OCI-LY3 (cell line): ENCODE results near the gene ABHD10.

Experiments used
- H2AFZ ChIP-seq: fragments of 200-600, 300-600 bp; shearing (Covaris generic); 2 replicates; pipeline ENCODE4 v1.6.0; 2014; ENCODE audit warnings: antibody characterized with exemption, low read depth, low read length
- H3K27ac ChIP-seq: fragments of 200-600, 300-600 bp; sonication (generic); 2 replicates; pipeline ENCODE4 v1.5.1; 2014; ENCODE audit warnings: mild to moderate bottlenecking, low read length, moderate library complexity, mixed read lengths
- H3K27me3 ChIP-seq: fragments of 200-600, 300-600 bp; sonication (generic); 2 replicates; pipeline ENCODE4 v1.6.1; 2014; ENCODE audit warnings: low read depth, low read length, mixed read lengths
- H3K36me3 ChIP-seq: fragments of 200-600, 300-600 bp; sonication (generic); replicated peaks from 2 replicates; pipeline ENCODE3; 2014; ENCODE audit warnings: low read depth, low read length, mixed read lengths
- H3K4me1 ChIP-seq: fragments of 300-600, 200-600 bp; sonication (generic); 2 replicates; pipeline ENCODE4 v1.6.1; 2014; ENCODE audit warnings: low read length, mixed read lengths
- H3K4me2 ChIP-seq: fragments of 200-600, 300-600 bp; sonication (generic); 2 replicates; pipeline ENCODE4 v1.6.1; 2014; ENCODE audit warnings: low read length, mixed read lengths
- H3K4me3 ChIP-seq: fragments of 300-600, 200-600 bp; sonication (generic); 2 replicates; pipeline ENCODE4 v1.5.1; 2014; ENCODE audit warnings: antibody characterized with exemption, mild to moderate bottlenecking, low read length, moderate library complexity
- H3K79me2 ChIP-seq: fragments of 300-600, 200-600 bp; shearing (Covaris generic); 2 replicates; pipeline ENCODE4 v1.6.1; 2014; ENCODE audit warnings: mild to moderate bottlenecking, low read length, mixed read lengths
- H3K9ac ChIP-seq: fragments of 300-600, 200-600 bp; shearing (Covaris generic); 2 replicates; pipeline ENCODE4 v1.6.0; 2014; ENCODE audit warnings: mild to moderate bottlenecking, low read length, moderate library complexity
- H3K9me3 ChIP-seq: fragments of 200-600, 300-600 bp; shearing (Covaris generic); 2 replicates; pipeline ENCODE4 v1.6.1; 2014; ENCODE audit warnings: low read length, mixed read lengths; ENCODE audit not compliant: insufficient read depth
- H4K20me1 ChIP-seq: fragments of 200-600, 300-600 bp; sonication (generic); 2 replicates; pipeline ENCODE4 v1.6.1; 2016; ENCODE audit warnings: low read length, mixed read lengths; ENCODE audit not compliant: insufficient read depth
- EZH2phosphoT487 ChIP-seq: fragments of 200-600 bp; shearing (Covaris generic); IDR thresholded peaks from 2 replicates; pipeline ENCODE4 v1.6.1; 2018; ENCODE audit warnings: antibody characterized with exemption, mixed run types, low read depth
- TF ChIP-seq, protein P1 (sequence below): fragments of 200-600, 300-600 bp; sonication (generic); IDR thresholded peaks from 2 replicates; pipeline ENCODE4 v1.5.1; 2014; ENCODE audit warnings: antibody characterized with exemption, low read length, low read depth

Gene ABHD10

DNA sequence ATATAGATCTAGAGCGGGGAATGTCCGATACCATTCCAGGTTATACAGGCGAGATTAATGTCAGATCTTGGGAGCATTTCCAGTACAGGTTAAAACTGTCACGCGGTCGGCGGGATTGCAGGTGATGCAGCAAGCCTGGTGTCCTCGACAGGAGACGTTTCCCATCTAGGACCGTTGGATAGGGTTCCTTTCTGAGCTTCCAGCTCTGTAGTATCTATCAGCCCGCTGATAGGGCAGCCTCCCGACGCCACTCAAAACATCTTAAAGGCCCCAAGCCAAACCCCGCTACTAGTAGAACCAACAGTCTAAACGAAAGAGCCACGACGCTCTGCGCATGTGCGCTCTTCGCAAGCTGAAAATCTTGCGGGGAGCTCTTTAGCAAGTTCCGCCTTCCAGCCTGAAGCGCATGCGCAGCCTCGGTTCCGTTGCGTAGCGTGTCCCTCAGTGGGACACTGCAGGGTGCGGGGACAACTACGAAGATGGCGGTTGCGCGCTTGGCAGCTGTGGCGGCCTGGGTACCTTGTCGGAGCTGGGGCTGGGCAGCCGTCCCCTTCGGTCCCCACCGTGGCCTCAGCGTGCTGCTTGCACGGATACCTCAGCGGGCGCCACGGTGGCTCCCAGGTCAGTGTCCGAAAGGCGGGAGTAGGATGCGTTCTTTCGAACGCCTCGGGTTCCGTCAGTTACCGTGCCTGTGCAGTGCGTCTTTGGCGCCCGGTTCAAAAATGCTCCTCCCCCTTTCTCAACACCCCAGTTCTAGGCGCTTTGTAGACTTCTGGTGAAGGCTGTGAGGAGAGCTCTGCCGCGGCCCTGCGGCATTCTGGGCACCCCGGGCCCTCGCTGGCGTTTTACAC is at the start of gene ABHD10:
Gene ABHD10, plus strand, starts transcription at position 444 of the 851 bp plus-strand sequence. Its CDS starts 36 bp downstream, at position 480.
- peak within 1 kb of the TSS; percentile 89 for H3K4me3 ChIP-seq
- peak within 1 kb of the TSS; percentile 56 for H3K27ac ChIP-seq
- peak within 1 kb of the TSS; percentile 80 for H3K4me2 ChIP-seq
- peak within 1 kb of the TSS; percentile 95 for H2AFZ ChIP-seq
- no peaks in the 10 kb centered on the region for H4K20me1 ChIP-seq
- peak within 1 kb of the TSS; percentile 89 for H3K9ac ChIP-seq
- H3K79me2 ChIP-seq = peaks cover 43% of the 10 kb centered on the region
- TF ChIP-seq EZH2phosphoT487 = no peak
- TF ChIP-seq, protein P1, sequence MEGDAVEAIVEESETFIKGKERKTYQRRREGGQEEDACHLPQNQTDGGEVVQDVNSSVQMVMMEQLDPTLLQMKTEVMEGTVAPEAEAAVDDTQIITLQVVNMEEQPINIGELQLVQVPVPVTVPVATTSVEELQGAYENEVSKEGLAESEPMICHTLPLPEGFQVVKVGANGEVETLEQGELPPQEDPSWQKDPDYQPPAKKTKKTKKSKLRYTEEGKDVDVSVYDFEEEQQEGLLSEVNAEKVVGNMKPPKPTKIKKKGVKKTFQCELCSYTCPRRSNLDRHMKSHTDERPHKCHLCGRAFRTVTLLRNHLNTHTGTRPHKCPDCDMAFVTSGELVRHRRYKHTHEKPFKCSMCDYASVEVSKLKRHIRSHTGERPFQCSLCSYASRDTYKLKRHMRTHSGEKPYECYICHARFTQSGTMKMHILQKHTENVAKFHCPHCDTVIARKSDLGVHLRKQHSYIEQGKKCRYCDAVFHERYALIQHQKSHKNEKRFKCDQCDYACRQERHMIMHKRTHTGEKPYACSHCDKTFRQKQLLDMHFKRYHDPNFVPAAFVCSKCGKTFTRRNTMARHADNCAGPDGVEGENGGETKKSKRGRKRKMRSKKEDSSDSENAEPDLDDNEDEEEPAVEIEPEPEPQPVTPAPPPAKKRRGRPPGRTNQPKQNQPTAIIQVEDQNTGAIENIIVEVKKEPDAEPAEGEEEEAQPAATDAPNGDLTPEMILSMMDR = no peak
- peaks cover 14% of the 10 kb centered on the region for H3K4me1 ChIP-seq
- no peaks in the 10 kb centered on the region for H3K27me3 ChIP-seq
- H3K36me3 ChIP-seq = peaks cover 9% of the 10 kb centered on the region
- no peaks in the 10 kb centered on the region for H3K9me3 ChIP-seq

GRCh38 chr3:111929484-111929883 is 49.3 kb upstream of the ABHD10 start:
- H3K4me1 ChIP-seq = peaks cover 8% of the 10 kb centered on the region
- H3K27me3 ChIP-seq = no peaks in the 10 kb centered on the region
- no peak overlapping the region for H3K4me2 ChIP-seq
- no peak overlapping the region for H3K27ac ChIP-seq
- no peak overlapping the region for H3K9ac ChIP-seq
- no peaks in the 10 kb centered on the region for H4K20me1 ChIP-seq
- no peaks in the 10 kb centered on the region for H3K79me2 ChIP-seq
- H3K4me3 ChIP-seq = no peak overlapping the region
- no peaks in the 10 kb centered on the region for H3K36me3 ChIP-seq
- no peak overlapping the region for H2AFZ ChIP-seq
- TF ChIP-seq, protein P1 = no peak
- TF ChIP-seq EZH2phosphoT487 = no peak
- H3K9me3 ChIP-seq = no peaks in the 10 kb centered on the region

- TF ChIP-seq EZH2phosphoT487 = no peak
- TF ChIP-seq, protein P1 = no peak
- Histone ChIP-seq H3K27me3 (no peaks in the 10 kb centered on the region), H3K27ac (no peak overlapping the region), H3K4me2 (no peak overlapping the region), H3K4me1 (peaks cover 8% of the 10 kb centered on the region), H2AFZ (no peak overlapping the region), H3K9me3 (no peaks in the 10 kb centered on the region), H3K4me3 (no peak overlapping the region), H3K36me3 (no peaks in the 10 kb centered on the region), H3K9ac (no peak overlapping the region), H4K20me1 (no peaks in the 10 kb centered on the region), H3K79me2 (no peaks in the 10 kb centered on the region)
These were observed 45.9 kb upstream of the ABHD10 start for GRCh38 chr3:111932946-111933345.

GRCh38 chr3:111936191-111936841 is 42.5 kb upstream of the ABHD10 start:
- H3K36me3 ChIP-seq = no peaks in the 10 kb centered on the region
- no peaks in the 10 kb centered on the region for H3K4me1 ChIP-seq
- no peaks in the 10 kb centered on the region for H3K27me3 ChIP-seq

More at GRCh38 chr3:111936191-111936841, 42.5 kb upstream of the ABHD10 start:
- H3K27ac ChIP-seq = no peak overlapping the region
- no peaks in the 10 kb centered on the region for H3K9me3 ChIP-seq
- H3K79me2 ChIP-seq = no peaks in the 10 kb centered on the region
- H3K4me3 ChIP-seq = no peak overlapping the region
- H3K4me2 ChIP-seq = no peak overlapping the region
- no peaks in the 10 kb centered on the region for H4K20me1 ChIP-seq
- H3K9ac ChIP-seq = no peak overlapping the region
- TF ChIP-seq EZH2phosphoT487 = no peak
- TF ChIP-seq, protein P1 = no peak
- H2AFZ ChIP-seq = no peak overlapping the region
